ENCODE data around the gene ATG101. TPM values are rescaled to one million over a fixed set of nuclear protein-coding genes. Genes with fewer than 3 reads are reported as not detected.

ATG101 gene
- total RNA-seq, 4 donors from 2014 or later, result 36.7 to 54.7 (median 40.4) TPM

DNA sequence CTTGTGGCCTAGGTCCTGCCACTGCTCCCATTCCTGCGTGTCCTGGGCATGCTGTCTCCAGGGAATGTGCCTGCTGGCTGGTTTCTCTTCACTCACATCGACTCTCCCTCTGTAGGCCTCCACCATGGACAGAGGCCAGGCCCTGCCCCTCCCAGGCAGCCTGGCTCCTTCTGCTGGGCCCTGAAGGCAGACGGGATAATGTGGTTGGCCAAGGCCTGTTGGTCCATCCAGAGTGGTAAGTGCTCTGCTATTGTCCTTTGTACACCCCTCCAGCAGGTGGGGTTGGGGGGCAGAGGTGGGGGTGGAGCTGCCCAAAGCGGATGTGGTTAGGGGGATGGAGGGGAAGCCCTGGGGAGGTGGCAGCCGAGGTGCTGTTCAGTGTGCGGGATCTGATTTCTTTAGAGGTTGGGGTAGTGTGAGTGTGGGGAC is 28.1 kb upstream of the ATG101 start:
- Histone ChIP-seq H3K27me3 (peaks cover 0 to 20% (median 0%) of the 10 kb centered on the region in 4 donors), H3K4me3 (no peak overlapping the region), H3K9me3 (no peaks in the 10 kb centered on the region), H3K36me3 (no peaks in the 10 kb centered on the region), H3K27ac (peak overlapping the region in 3 of 4 donors; percentile 13 to 85 (median 84)), H3K4me1 (peaks cover 20 to 73% (median 43%) of the 10 kb centered on the region in 3 donors)
- DNase-seq, result no peak
- intact Hi-C loops (cut with DNase I), result no loop called here
- TF ChIP-seq POLR2A (IDR thresholded peaks at IDR 0.05), result no peak
- TF ChIP-seq, protein P1, sequence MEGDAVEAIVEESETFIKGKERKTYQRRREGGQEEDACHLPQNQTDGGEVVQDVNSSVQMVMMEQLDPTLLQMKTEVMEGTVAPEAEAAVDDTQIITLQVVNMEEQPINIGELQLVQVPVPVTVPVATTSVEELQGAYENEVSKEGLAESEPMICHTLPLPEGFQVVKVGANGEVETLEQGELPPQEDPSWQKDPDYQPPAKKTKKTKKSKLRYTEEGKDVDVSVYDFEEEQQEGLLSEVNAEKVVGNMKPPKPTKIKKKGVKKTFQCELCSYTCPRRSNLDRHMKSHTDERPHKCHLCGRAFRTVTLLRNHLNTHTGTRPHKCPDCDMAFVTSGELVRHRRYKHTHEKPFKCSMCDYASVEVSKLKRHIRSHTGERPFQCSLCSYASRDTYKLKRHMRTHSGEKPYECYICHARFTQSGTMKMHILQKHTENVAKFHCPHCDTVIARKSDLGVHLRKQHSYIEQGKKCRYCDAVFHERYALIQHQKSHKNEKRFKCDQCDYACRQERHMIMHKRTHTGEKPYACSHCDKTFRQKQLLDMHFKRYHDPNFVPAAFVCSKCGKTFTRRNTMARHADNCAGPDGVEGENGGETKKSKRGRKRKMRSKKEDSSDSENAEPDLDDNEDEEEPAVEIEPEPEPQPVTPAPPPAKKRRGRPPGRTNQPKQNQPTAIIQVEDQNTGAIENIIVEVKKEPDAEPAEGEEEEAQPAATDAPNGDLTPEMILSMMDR (IDR thresholded peaks at IDR 0.05), result no peak
- WGBS, 2 donors, result 41 to 80% methylated on average over 2 to 6 of the region's 6 CpGs

DNA sequence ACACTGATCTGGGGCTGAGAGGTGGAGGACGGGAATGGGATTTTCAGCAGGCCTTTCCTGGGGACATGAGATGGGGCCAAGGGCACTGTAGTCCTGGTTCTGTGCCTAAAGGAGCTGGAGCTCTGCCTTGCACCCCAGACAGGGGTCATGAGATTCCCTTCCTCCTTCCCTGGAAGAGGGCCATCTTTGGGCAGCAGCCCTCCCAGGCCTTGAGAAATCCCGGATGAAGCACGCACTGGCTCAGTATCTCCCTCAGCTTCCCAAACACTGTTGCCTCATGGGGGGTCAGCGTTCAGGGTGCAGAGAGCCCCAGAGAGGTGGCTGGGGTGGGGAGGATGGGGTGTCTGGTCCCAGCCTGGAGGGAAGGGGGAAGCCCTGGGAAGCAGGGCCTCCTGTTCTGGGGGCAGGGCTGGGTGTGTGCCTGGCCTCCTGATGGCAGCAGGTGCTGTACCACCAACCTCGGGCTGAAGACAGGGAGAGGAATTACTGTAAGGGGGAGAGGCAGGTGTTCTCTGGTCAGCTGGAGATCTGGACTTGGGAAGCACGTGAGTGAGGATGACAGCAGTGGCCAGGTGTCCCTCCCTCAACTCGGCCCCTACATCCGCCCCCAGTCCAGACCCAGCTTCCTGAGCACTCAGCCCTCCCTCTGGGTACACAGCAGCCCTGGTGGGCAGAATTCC is 26.9 kb upstream of the ATG101 start:
- intact Hi-C loops (cut with DNase I), result no loop called here
- TF ChIP-seq, protein P1 (IDR thresholded peaks at IDR 0.05), result no peak
- no peak for TF ChIP-seq POLR2A (IDR thresholded peaks at IDR 0.05)
- peaks cover 13 to 70% (median 37%) of the 10 kb centered on the region in 3 donors for H3K4me1 ChIP-seq
- H3K36me3 ChIP-seq, result no peaks in the 10 kb centered on the region
- WGBS, 2 donors, result 83 to 88% methylated on average over 2 to 4 of the region's 8 CpGs
- H3K4me3 ChIP-seq, result no peak overlapping the region
- peak overlapping the region in 3 of 4 donors; percentile 79 to 85 (median 84) for H3K27ac ChIP-seq
- no peak for DNase-seq
- no peaks in the 10 kb centered on the region for H3K9me3 ChIP-seq
- H3K27me3 ChIP-seq, result peaks cover 0 to 13% (median 0%) of the 10 kb centered on the region in 4 donors

DNA sequence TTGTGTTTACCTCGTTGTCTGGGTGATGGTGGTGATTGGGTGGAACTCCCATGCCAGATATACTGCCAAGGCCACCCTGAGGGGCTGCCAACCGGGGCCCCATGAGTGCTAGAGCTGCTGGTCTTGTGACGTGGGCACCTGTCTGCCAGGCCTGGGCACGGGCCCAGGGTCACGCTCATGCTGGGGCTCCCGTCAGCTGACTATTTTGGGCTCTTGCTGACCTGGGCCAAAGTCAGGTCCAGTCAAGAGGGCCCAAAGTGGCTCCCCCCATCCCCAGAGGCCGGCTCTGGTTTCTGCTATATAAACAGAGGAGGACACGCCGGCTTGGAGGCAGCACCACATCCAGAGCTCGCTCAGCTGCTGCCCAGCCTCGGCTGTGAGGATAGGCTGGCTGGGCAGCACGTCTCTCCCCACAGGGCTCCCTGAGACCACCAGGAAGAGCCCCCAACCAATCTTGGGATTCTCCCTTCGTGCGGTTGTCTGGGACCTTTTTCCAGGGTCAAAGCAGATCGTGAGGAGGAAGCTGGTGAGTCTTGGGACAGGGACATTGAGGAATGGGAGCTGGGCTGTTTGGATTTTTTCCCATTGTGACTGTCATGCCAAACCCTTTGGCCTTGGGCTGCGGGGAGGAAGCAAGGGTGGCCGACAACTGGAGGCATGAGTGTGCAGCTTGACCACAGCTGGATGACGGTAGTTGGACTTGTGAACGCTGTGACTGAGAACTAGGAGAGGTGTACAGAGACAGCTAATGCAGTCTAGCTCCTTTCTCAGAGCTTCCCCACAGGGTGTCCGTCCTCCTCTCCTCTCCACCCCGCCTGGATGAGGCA is 26.2 kb upstream of the ATG101 start:
- Histone ChIP-seq H3K27ac (peak overlapping the region; percentile 44 to 85 (median 82)), H3K4me1 (peaks cover 13 to 63% (median 36%) of the 10 kb centered on the region in 3 donors), H3K4me3 (no peak overlapping the region), H3K36me3 (no peaks in the 10 kb centered on the region), H3K9me3 (no peaks in the 10 kb centered on the region), H3K27me3 (peaks cover 0 to 10% (median 0%) of the 10 kb centered on the region in 4 donors)
- WGBS, 2 donors, result 58% methylated on average over 4 to 10 of the region's 21 CpGs
- DNase-seq, result no peak
- TF ChIP-seq, protein P1 (IDR thresholded peaks at IDR 0.05), result no peak
- no peak for TF ChIP-seq POLR2A (IDR thresholded peaks at IDR 0.05)
- intact Hi-C loops (cut with DNase I), result no loop called here

DNA sequence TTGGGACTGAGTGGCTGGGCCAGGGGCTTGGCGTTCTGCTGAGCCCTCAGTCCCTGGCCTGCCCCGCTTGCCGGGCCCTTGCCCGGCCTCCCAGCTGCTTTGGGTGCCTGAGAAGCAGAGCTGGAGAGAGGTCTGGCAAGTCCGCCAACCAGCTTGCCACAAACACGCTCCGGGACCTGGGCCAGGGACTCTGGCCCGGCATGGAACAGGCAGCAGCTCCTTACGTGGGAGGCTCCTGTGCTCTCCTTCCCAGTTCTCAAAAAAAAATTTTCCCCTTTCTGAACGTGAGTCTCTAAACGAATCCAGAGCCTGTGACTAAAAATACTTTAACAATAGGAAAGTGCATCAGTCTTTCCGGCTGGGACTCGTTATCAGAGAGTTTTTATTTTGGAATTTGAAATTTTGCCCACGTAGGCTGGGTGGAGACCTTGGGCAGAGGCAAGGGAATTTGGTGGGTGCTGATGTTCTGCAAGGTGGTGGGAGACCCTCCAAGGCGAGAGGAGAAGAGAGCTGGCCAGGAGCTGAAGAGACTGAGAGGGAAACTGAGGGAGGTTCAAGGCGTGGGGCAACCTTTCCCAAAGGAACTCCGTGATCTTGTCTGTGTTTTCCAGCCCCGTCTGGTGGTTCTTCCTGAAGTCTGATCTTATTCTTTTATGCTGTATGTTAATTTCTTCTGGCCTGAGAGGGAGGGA is 25.3 kb upstream of the ATG101 start:
- Histone ChIP-seq H3K36me3 (no peaks in the 10 kb centered on the region), H3K4me3 (no peak overlapping the region), H3K9me3 (no peaks in the 10 kb centered on the region), H3K4me1 (peaks cover 13 to 61% (median 36%) of the 10 kb centered on the region in 3 donors), H3K27me3 (peaks cover 0 to 3% (median 0%) of the 10 kb centered on the region in 4 donors), H3K27ac (peak overlapping the region; percentile 44 to 85 (median 82))
- TF ChIP-seq POLR2A (IDR thresholded peaks at IDR 0.05), result no peak
- TF ChIP-seq, protein P1 (IDR thresholded peaks at IDR 0.05), result no peak
- intact Hi-C loops (cut with DNase I), result no loop called here
- WGBS, 2 donors, result 32 to 40% methylated on average over 11 to 14 of the region's 18 CpGs
- no peak for DNase-seq
